Putamen (tissue), 1 donor: Measurements from ENCODE around the gene API5.
"Not testable (repeated sequence)": the region's sequence is repeated elsewhere in the genome, so short reads cannot be mapped to it uniquely, and the experiment has no call there.

ENCODE experiments used
- DNase-seq: peaks from one replicate; pipeline ENCODE4 v3.0.0-alpha.2; 2016; ENCODE audit warnings: low spot score

Gene API5

DNA sequence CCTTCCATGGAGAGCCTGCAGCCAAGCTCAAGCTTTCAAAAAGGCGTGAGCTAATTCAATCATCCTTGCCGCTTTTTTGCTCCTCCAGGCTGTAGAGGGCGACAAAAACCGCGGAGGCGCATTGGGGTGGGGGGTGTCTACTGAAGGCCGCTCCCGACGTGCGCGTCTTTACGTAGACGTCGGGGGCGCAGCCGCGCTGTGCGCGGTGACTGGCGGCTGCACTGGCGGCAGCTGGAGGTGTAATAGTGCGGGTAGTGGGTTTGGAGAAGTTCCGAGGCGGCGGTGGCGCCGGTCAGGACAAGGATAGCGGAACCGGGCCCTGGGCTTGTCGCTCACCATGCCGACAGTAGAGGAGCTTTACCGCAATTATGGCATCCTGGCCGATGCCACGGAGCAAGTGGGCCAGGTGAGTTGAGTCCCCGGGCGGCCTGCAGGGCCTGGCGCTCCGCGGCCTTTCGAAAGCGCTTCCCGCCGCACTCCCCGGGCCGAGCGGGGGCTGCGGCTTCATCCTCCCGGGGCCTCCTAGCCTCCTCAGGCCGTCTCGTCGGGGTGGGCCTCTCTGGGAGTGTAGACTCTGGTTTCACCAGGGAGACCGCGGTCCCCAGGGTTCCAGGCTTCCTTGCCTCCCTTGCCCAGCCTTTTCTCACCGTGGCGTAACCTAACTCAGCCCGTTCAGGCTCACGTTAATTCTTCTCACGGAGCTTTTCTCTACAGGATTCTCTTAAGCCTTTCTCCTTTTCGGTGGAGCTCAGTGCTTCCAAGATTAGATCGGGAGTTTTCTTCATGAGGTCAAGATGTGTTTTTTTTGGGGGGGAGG lies at the start of gene API5:
Gene API5 (plus strand): TSS at position 206 of the 817 bp plus-strand sequence. CDS start 132 bp downstream, at position 338.
- peak; percentile 94 for DNase-seq

DNA sequence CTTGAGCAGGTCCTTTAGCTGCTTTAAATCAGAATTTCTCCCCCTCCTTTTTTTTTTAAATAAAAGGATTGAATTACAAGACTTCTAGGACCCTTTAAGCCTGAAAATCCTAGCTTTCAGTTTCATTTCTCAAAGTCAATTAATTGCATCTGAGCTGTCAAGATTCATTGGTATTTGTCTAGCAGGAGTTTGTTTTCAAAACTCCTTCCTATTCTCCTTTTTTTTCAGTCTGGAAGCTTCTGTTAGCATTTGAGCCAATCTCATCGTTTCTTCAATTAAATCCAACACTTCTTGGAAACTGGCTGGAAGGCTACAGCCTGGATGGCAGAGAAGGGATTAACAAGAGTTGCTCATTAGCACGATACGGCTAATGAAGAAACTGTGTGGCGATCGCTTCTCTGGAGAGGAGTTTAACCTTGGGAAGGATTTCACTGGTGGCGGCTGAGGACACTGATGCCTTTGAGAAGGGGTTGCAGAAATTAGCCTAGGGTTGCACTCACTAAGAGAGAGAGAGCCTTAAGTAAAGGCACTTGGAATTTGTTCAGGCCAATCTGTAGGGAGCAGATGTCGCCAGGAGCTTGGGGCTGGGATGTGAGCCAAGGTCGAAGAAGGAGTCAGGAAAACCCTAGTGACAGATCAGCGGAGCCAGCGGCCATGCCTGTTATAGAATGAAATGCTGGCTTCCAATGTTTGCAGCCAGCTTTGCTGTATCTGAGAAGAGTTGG lies 43.8 kb upstream of the API5 start:
- DNase-seq = peak; percentile 36

DNA sequence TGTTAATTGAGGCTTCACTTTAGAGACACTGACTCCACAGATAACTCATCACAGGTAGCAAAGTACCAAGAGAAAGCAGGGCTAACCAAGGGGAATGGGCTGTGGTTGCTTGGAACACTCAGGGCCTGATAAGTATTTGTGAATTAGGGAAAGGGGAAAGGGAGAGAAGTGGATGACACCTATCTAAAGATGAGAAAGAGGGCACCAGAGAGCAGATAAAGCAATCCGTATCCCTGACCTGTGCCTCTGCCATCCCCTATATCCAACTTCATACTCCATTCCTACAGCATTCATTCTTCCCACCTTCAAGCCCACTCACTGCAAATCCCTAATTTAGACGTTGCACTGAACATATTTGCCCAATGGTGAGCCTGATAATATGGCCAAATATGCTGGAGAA lies 43.0 kb upstream of the API5 start:
- DNase-seq = no peak

DNA sequence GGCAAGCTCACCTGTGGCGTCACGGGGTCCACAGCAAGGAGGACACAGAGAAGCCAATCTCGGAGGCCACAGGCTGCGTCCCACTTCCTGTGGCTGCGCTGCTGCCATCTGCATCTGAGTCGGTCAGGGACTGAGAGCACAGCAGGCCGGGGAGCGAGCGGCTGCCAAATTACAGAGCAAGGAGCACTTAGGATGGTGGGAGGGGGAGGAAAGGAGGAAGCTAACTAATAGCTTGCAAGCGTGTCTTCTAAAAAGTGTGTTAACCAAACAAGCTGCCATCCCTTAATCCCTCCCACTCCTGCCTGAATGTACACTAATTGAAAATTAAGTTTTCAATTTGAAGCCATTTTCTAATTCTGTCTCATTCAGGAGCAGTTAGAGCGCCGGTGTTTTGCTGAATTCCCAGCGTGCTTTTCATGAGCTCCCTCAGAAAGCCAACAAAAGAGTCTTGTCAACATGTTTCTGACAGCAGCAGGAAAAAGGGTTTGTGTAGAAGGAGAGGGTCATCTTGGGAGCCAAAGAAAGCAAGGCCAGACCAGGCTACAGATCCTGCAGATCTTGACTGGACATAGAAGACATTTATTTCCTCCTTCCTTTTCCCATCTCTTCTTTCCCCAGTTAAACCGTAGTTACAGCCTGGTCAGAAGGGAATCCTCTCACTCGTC lies 42.4 kb upstream of the API5 start:
- DNase-seq = no peak

DNA sequence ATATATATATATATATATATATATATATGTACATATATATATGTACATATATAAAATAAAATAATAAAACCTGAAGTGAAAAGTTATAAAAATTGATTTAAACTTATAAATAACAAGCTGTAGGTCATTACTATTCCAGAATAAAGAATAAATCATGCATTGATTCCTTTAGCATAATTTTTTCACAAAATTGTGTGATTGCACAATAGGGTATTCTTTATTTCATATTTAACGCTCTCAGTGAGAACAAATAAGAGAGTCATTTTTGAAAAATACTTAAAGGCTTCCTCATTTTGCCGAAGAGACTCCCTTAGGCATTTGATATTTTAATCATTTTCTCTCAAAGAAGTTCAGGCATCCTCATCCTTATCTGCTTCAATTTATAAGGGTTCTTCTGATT lies 41.3 kb upstream of the API5 start:
- no peak for DNase-seq

DNA sequence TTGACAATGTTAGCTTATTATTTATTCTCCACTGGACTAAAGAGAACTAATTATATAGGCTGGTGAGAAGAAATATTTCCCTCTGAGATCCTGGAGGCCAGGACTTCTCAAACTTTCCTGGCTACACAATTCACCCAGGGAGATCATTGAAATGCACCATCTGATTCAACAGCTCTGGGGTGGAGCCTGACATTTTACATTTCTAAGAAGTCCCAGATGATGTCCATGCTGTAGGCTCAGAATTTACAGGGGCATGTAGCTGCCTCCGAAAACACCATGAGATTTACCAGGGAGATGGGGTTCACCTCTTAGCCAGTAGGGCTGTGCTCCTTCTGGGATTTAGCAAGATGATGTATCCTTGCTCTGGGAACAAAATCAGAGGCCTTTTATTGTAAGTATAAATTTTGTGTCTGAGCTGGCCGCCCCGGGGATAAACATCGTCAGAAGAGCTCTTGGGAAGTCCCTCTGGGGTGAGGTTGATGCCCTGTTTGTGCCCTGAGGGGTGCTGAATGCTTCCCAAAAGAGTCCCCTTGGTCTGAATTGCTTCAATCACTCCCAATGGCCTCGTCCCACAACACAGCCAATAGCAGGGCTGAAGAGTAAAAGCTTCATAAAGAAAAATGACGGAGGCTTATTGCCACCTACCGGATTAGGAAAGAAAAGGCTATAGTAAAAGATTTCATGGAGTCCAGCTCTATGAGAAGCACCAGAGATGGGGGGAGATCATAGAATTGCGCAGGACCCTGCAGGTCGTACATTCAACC lies 33.4 kb upstream of the API5 start:
- DNase-seq = no peak

DNA sequence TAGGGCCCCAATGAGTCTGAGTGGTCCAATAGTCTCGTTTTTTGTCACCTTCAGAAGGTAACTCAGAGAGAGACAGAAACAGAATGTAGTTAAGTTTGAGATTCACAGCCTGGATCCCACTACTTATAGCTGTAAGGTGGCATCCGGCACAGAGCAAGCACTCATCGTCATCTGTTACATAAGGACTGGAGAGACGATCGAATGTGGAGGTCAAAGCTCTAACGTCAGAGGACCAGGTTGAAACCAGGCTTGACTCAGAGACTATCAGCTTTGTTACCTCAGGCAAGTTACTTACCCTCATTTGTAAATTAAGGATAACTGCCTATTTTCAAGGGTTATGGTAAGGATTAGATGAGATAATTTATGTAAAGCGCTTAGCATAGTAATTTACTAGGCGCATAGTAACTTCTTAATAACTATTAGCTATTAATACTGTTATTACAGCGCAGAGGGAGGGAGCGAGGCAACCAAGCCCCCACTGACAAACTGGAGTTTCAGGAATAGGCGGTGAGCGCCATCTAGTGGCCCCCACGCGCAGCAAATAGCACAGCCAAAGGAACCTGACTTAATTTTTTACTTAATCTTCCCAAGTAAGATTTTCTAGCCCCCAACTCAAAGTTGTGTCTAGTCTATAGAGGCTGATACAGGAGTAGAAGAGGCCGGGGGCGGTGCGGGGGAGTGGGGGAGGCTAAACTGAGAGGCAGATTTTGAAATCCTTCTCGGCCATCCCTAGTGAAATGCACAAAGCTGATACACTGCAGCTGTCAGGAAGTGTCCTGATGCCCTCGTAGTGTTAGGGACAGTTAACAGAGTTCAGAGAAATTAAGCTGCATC lies 29.0 kb upstream of the API5 start:
- no peak for DNase-seq

DNA sequence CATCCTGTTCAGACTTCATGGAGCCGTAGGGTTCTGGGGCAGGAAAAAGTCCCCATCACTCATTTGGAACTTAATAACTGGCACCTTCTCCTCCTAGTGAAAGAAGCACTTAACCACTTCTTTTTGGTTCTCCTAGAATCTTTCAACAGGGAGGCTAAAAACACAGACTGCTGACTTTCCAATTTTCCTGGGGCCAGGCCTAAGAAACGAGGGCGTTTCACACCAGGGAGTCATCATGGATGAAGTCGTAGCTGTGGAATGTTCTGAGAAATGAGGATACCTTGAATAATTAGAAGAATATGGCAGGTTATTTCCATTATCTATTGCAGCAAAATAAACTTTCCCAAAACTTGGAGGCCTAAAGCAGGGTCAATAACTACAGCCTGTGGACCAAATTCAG lies 26.0 kb upstream of the API5 start:
- DNase-seq = no peak

DNA sequence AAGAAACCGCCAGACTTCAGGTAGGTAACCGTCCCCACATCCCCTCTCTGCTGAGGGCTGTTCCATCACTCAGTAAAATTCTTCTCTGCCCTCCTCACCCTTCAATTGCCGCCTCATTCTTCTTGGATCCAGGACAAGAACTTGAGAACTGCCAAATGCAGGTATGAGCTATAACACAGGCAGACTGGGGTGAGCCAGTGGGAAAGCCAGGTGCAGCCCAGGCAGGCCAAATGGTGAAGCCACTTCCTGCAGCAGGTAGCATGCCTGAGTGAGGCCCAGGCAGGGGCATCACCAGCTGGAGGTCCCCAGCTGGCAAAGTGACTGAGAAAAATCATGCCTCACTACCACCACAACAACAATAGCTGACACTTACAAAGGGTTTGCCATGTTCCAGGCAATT lies 22.4 kb upstream of the API5 start:
- DNase-seq = no peak

DNA sequence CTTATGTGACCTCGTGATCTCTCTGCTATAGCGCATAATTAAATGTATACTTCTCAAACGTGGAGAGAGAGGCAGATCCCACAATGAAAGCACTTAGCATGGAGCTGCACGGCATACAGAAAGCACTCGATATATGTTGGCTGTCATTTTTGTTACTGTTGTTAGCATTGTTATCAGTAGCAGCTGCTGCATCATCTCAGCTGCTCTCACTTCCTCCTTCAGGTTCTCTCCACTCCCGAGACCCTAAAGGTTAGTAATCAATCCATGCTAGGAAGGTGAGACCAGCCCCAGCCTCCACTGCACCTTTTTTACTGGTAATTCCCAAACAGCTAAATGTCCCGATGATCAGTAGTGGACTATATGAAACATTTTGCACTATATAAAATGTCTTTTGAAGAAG lies 13.4 kb upstream of the API5 start:
- no peak for DNase-seq

DNA sequence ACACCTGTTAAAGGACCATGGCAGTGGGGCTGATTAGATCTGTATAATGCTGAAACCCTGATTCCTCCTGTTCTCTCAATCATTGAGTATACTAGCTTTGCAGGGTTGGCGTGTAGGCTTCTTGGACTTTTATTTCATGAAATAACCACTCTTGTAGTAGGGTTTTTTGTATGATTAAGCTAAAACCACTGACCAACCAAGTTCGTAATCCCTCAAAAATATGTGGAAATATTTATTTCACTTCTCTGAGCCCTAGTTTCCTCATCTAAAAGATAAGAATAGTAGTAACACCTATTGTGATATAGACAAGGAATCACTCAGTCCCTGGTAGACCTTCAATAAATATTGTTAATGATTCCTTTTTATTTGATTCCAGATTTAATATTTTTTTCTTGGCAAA lies 4.2 kb downstream of the API5 start:
- no peak for DNase-seq

DNA sequence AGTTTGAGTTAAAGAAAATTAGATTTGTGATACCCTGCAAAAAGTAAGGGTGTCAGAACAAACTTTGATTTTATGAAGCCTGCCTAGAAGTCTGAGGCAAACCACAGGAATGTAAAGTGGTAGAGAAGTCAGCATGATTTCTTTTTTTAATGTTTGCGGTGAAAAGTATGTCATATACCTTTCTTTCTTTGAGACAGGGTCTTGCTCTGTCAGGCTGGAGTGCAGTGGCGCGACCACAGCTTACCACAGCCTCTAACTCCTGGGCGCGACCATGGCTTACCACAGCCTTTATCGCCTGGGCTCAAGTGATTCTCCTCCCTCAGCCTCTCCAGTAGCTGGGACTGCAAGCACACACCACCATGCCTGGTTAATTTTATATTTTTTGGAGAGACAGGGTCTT lies 4.7 kb downstream of the API5 start:
- DNase-seq = no peak

DNA sequence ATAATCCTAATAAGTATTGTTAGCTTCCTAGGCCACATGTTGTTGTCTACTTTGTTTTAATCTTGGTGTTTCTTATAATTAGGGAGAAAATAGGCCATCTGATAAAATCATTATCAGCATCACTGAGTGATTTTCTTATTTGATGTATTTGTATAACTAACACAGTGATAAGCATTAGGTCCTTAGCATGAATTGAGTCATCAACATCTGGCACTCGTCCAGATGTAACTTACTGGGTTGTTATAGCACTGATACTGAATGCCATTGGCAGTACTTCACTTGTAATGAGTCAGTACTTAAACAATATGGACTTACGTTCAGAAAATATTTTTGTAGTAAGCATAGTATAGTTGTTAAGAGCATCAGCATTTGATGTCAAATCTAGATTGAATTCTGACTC lies 16.2 kb downstream of the API5 start:
- DNase-seq = no peak

DNA sequence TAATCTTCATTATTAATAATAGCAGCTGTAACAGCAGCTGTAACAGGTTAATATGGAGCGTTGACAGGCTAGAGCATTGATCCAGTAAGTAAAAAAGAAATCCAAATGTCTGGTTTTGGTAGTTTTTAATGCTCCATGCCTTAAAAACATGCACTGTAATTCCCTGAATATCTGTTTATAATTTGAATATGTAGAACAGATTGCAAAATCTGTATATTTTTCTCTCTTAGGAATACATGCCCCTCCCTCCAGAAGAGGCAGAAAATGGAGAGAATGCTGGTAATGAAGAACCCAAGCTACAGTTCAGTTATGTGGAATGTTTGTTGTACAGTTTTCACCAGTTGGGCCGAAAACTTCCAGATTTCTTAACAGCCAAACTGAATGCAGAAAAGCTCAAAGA lies 16.7 kb downstream of the API5 start:
- DNase-seq = no peak

DNA sequence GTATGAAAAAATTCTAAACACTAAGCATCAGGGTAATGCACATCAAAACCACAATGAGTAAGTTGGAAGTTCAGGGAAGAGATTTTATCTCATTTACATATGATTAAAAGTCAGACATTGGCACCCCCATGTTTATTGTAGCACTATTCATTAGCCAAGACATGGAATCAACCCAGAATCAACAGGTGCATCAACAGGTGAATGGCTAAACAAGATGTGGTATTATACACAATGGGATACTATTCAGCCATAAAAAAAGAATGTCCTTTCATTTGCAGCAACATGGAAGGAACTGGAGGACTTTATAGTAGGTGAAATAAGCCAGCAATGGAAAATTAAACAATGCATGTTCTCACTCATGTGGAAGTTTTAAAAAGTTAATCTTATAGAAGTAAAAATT lies 29.4 kb downstream of the API5 start:
- DNase-seq = no peak

DNA sequence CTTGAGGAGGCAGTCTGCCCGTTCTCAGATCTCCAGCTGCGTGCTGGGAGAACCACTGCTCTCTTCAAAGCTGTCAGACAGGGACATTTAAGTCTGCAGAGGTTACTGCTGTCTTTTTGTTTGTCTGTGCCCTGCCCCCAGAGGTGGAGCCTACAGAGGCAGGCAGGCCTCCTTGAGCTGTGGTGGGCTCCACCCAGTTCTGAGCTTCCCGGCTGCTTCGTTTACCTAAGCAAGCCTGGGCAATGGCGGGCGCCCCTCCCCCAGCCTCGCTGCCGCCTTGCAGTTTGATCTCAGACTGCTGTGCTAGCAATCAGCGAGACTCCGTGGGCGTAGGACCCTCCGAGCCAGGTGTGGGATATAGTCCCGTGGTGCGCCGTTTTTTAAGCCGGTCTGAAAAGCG lies 39.6 kb downstream of the API5 start:
- not testable (repeated sequence) for DNase-seq

DNA sequence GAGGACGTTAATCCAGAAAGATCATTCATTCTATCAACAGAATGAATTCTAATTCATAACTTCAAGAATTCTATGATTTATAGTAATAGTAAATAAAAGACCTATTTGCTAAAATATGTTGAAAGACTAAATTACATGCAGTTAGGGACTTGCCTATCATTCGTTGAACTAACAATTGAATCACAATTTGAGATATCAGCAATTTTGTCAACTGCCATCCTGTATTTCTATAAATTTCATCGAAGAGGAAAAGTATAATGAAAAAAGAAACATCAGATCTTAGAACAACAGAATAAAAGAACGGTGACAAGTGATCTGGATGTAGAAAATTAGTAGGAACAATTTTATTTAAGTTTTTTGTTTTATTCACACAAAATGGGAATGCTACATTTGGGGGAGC lies 42.5 kb downstream of the API5 start:
- DNase-seq = no peak

DNA sequence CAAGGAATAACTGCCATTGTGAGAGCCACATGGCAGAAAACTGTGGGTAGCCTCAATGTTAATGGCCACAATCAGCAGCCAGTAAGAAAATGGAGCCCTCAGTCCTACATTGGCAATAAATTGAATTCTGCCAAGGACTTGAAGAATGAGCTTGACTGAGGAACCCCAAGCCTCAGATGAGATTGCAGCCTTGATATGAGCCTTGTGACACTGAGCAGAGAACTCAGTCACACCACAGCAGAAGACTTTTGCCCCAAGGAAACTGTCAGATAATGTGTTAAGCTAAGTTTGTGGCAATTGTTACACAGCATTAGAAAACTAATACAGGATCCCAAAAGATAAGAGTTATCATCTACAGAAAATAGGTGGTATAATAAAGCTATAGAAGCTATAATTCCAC lies 44.5 kb downstream of the API5 start:
- DNase-seq = no peak

DNA sequence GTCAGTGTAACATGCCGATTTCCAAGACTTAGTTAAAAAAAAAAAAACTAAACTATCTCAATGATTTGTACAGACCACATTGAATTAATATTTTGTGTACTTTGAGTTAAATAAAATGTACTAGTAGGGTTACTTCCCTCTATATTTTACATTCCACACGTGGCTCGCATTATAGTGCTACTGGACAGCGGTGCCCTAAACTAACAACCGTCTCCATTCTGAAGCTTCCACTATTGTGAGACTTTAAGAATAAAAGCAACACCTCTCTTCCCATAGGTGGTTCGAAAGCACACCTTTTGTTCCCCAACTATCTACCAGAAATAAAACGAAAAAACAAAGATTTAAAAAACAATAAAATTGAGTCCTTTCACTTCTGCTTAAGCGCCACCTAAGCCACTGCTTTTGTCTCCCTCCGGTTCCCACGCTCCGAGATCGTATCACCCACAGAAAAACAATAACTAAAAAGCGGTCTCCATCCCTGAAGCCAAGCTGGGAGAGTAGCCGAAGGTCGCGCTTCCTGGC lies 46.5 kb downstream of the API5 start:
- DNase-seq = no peak

DNA sequence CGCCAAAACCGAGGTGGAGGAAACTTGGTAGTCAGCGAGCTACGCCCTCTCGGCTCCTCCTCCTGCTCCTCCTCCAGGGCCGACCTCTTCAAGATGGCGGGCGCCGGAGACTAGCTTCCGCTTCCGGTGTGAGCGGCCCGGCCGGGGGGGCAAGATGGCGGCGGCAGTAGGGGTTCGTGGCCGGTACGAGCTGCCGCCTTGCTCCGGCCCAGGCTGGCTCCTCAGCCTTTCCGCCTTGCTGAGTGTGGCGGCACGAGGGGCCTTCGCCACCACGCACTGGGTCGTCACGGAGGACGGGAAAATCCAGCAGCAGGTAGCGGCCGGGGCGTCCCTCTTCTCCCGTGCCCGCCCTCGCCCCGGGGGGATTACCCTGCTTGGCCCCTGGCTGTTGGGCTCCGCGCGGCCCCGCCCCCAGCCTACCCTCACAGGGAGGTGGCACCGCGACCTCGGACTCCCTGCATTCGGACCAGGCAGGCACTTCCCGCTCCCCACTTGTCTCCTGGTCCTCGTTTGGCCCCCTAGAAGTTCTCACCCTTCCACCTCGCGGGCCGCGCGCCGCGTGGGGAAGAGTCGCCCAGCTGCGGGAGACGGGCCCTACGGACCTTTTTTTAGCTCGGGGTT lies 47.1 kb downstream of the API5 start, which contains the start of gene TTC17:
Gene TTC17 (plus strand): TSS at position 120 of the 621 bp plus-strand sequence. CDS start 35 bp downstream, at position 155.
- DNase-seq = peak; percentile 90

DNA sequence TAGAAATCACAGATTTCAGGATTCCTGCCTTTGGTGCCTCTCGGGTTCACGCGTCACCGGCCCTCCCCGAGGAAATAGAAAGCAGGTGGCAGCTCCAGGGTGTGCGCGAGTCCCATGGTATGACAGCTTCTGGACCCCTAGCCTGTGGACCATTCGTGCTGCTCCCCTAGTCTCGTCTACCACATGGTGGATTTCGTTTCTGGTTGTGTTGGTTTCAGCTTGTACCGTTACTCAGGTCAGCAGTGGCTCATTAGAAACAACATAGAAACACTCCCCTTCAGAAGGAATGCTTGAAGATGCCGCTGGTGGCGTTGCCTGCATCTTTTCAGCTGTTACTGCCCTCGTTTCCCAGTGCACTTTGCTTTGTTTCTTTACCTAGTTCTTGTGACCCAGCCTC lies 47.6 kb downstream of the API5 start:
- peak; percentile 6 for DNase-seq
